Heart left ventricle (tissue), 13 donors: ENCODE measurements around the gene TRIM9.

ENCODE experiments used
- POLR2A ChIP-seq, 2 donors: fragments of 450-650 bp; IDR thresholded peaks; one replicate each; pipeline ENCODE4 v1.6.1; 2017; ENCODE audit warnings: antibody characterized with exemption in 2 of 2, mild to moderate bottlenecking in 2 of 2, moderate library complexity in 2 of 2
- TF ChIP-seq, protein P1 (sequence below), 12 donors: fragments of 200-600 bp; sonication (generic) in 4 of 12; IDR thresholded peaks; one replicate each; pipeline versions ENCODE4 v1.5.0 to v1.8.0; 2018 to 2022; ENCODE audit warnings: antibody characterized with exemption in 12 of 12, mild to moderate bottlenecking in 5 of 12
- donor health status: ischemic (EF 13 %, LVEDD 7.1; RV severe dilation, severe dysfunction).
- donor health status: DM: no; HTN: yes; CAD: no.
- donor health status: DM: no; HTN: no; CAD: no.
- donor health status: ischemic (EF 25% LVEDD 6.9; RV normal size, moderate dysfunction).
- donor health status: ischemic (EF 25% LVEDD 5.7; RV mildly dilated, moderate dysfunction).
- donor health status: ischemic (EF 35%, LVEDD 5.7; RV mildly dilated, moderate dysfunction).
- donor health status: nonischemic (EF 11% LVEDD 7.7; RV severe dilation, severe dysfunction).
- donor health status: DM: yes; HTN: yes; CAD: no.
- donor health status: PGD.
- donor health status: ischemic (EF 29% LVEDD 5.4; RV normal size, mild dysfunction).
- donor health status: nonischemic (EF 23%, LVEDD 6.1; RV moderate dilation, normal function).

GRCh38 chr14:50978888-50979287 is 116.0 kb downstream of the TRIM9 start:
- TF ChIP-seq POLR2A (IDR thresholded peaks at IDR 0.05), result no peak
- TF ChIP-seq, protein P1, sequence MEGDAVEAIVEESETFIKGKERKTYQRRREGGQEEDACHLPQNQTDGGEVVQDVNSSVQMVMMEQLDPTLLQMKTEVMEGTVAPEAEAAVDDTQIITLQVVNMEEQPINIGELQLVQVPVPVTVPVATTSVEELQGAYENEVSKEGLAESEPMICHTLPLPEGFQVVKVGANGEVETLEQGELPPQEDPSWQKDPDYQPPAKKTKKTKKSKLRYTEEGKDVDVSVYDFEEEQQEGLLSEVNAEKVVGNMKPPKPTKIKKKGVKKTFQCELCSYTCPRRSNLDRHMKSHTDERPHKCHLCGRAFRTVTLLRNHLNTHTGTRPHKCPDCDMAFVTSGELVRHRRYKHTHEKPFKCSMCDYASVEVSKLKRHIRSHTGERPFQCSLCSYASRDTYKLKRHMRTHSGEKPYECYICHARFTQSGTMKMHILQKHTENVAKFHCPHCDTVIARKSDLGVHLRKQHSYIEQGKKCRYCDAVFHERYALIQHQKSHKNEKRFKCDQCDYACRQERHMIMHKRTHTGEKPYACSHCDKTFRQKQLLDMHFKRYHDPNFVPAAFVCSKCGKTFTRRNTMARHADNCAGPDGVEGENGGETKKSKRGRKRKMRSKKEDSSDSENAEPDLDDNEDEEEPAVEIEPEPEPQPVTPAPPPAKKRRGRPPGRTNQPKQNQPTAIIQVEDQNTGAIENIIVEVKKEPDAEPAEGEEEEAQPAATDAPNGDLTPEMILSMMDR (IDR thresholded peaks at IDR 0.05), result no peak
